Activated CD4-positive, alpha-beta T cell treated with anti-CD3 and anti-CD28 coated beads for 1 hour (primary cell): Measurements from ENCODE around the gene TPPP2.
"Not testable (repeated sequence)": the region's sequence is repeated elsewhere in the genome, so short reads cannot be mapped to it uniquely, and the experiment has no call there.

ENCODE experiments used
- DNase-seq: peaks from one replicate; pipeline ENCODE4 v3.0.0-alpha.2; 2020

TPPP2 gene

DNA sequence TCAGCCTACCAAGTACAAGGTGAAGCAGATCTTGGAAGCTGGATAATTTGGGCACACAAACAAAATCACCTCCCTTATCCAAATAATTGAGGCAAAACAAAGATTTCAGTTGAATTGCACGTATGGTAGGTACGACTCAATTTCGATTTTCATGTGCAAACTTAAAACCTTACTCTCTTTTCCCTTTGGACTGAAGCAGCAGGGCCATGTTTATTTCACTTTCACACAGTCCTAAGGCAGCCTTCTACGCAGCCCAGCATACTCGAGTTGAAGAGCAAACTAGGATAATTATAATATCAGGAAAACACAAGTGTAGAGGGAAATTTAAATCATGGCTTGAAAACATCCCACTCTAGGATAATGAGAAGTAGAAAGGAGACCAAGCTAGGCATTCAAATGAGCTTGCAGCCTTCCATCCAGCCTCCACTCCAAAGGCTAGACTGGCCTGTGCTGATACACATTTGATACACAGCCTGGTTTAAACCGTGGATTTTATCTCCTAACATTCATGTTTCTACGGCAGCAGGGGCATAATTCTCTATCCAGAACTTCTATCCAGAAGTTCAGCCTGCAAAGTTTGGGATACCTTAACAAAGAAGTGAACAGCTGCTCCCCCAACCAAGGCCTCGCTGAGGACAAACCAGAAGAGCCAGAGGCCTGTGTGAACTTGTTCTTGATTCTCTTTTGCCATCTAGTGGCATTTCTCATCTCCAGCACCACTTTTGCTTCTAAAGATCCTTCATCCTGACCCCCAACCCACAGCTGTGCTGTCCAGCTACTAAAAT, 9.8 kb downstream of the TPPP2 start:
- DNase-seq = no peak

GRCh38 chr14:21040370-21040925, 10.4 kb downstream of the TPPP2 start:
- no peak for DNase-seq

DNA sequence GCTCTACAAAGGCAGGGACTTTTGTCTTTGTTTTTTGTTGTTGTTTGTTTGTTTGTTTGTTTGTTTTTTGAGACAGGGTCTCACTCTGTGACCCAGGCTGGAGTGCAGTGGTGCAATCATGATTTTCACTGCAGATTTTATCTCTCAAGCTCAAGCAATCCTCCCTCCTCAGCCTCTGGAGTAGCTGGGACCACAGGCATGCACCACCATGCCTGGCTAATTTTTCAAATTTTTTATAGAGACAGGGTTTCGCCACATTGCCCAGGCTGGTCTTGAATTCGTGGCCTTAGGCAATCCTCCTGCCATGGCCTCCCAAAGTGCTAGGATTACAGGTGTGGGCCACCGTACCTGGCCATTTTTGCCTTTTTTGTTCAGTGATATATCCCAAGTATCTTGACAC, 10.9 kb downstream of the TPPP2 start:
- DNase-seq = not testable (repeated sequence)

DNA sequence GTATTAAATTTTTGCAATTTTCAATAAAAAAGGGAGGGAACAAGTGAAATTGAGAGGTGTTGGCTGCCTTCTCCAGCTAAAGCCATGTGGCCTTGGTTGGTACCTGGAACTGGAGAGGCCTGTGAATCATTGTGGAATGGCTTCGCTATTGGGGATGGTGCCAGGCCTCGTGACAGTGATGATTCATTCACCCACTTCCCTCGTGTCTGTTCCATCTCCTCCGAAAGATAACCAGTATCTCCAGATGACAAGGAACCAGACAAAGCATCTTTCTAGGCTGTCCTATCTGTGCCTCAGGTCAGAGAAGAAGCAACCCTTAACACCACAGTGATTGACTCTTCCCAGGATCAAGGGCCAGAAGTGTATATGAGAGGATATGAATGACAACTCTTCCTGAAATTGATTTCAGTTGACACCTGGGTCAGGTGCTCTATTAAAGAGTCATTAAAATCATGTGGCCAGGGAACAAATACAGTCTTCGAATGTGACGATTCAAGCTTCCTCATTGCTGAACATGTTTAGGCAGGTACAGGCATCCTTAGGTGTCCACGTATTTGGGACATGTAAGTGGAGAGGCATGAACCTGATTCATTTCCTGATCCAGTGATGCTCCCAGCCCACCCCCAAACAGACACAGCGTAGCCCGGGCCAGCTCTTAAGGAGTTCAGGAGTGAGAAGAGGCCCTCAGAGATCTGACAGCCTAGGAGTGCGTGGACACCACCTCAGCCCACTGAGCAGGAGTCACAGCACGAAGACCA, 11.8 kb downstream of the TPPP2 start, which contains the start of gene RNASE7:
Gene RNASE7, plus strand, starts transcription at position 687 of the 758 bp plus-strand sequence. CDS start 631 bp downstream, outside the sequence.
- DNase-seq = no peak

DNA sequence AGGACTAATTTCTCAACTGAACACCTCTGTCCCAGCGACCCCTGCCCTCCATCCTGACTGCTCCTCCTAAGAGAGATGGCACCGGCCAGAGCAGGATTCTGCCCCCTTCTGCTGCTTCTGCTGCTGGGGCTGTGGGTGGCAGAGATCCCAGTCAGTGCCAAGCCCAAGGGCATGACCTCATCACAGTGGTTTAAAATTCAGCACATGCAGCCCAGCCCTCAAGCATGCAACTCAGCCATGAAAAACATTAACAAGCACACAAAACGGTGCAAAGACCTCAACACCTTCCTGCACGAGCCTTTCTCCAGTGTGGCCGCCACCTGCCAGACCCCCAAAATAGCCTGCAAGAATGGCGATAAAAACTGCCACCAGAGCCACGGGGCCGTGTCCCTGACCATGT, 12.9 kb downstream of the TPPP2 start:
- DNase-seq = no peak

DNA sequence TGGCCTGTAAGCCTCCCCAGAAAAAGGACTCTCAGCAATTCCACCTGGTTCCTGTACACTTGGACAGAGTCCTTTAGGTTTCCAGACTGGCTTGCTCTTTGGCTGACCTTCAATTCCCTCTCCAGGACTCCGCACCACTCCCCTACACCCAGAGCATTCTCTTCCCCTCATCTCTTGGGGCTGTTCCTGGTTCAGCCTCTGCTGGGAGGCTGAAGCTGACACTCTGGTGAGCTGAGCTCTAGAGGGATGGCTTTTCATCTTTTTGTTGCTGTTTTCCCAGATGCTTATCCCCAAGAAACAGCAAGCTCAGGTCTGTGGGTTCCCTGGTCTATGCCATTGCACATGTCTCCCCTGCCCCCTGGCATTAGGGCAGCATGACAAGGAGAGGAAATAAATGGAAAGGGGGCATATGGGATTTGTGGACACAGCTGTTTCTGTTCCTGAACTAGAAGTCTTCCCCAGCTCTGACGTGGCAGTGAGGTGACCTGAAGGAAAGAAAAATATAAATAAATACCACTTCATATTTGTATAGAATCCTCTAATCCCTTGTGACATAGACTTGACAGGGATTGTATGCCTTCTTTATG, 13.5 kb downstream of the TPPP2 start:
- no peak for DNase-seq

- no peak for DNase-seq
These were observed 14.1 kb downstream of the TPPP2 start for GRCh38 chr14:21043974-21044618.

DNA sequence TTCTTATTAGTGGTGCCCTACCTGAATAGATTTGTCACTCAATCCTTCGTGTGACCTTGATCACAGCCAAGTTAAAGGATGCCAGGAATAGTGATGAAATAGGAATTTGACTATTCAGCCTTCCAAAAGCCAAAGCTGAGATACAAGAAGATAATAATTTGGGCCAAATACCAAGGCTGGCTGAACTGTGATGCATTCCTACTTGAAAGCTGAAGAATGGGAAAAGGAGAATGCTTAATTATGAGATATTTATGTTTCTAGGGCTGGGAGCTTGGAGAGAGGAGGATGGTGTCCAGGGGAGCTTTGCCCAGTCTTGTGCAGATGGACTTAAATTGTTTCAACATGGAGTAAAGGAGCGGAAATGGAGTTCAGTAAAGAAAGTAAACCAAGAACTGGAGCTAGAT, 17.4 kb downstream of the TPPP2 start:
- no peak for DNase-seq

DNA sequence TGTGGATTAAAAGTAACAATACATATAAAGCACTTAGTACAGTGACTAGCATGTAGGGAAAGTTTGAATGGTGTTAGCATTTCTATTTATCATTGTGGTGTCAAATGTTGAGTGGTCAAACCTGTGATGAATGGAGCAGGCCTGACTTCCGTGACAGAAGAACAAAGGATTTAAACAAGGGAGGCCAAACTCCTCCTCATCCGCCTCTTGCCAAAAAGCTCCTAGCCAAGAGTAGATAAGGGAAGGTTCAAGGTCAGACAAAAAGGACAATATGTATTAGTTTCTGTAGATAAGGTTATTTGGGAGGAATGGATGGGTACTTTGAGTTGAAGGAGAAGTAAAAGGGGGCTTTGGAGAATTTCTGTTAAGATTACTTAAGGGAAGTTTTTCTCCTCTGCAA, 18.6 kb downstream of the TPPP2 start:
- no peak for DNase-seq

DNA sequence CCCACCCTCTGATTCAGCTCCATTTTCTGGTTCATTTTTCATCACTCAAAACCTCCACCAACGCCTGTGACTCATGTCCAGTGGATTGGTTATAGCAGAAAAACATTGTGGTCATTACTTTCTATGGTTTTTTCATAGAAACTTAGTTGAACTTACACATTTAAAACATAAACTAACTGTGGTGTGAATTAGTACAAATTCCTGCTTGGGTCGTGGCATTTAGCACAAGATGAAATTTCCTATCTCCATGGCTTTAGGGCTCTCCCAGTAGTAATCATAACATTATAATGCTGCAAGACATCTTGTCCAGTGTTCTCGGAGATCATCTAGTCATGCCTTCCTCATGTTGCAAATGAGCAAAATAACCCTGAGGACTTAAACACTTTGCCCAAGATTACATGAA, 19.3 kb downstream of the TPPP2 start:
- DNase-seq = no peak

DNA sequence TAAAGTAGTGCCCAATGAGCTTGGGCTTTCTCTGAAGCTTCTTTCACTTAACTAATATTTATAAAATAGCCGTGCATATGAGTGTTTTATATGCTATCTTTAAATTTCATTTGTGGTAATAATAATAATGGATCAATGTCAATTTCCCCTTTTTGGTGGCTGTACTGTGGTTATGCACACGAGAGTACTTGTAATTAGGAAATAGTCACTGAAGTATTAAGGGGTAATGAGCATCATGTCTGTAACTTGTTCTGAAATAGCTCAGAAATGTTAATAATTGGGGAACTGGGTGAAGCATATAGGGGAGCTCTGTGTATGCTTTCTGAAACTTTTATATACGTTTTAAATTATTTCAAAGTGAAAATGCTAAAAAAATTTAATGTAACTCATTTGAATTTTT, 20.6 kb downstream of the TPPP2 start:
- DNase-seq = no peak

GRCh38 chr14:21053184-21054122, 23.4 kb downstream of the TPPP2 start:
- no peak for DNase-seq

DNA sequence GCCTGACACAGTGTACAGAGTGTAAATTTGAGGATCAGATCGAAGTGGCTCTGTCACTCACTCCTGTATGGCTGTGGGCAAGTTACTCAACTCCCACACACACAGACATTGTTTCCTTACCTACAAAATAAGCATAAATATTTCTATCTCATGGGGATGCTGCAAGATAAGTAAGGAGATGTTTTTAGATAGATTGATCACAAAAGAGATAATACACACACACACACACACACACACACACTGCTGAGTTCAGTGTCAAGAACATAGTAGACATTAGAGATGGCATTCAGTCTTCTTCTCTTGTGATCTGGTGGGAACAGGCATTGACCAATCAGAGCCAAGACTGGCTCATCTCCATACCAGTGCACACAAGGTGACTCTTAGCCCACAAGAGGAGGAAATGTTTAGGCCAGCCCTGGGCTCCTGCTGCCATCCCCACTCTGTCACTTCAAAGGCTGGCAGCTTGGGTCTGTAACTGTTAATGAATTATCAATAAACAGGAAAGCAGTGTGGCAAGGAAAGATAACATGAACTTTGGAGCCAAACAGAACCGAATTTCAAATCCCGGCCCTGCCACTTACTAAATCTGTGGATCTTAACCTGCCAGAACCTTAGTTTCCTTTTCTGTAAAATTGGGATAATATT, 24.2 kb downstream of the TPPP2 start:
- no peak for DNase-seq

DNA sequence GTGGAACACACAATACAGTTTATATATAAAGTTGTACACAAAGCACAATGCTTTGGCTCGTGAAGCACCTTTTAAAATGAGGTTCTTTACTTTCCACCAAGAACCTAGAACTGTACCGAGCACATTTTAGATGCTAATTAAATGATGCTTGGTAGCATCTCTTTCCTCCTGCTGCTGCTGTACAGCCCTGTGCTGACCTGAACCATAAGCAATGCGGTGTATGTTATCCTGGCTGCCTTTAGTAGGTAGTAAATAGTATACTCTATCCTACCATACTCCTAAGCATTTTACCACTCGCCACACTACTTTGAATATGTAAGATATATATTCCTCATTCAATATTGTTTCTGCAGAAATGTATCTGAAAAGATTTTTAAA, 24.7 kb downstream of the TPPP2 start:
- DNase-seq = no peak

GRCh38 chr14:21055432-21056117, 25.6 kb downstream of the TPPP2 start:
- DNase-seq = no peak

- DNase-seq = no peak
These were observed 26.6 kb downstream of the TPPP2 start for GRCh38 chr14:21056520-21057163.

GRCh38 chr14:21057803-21058675, 28.0 kb downstream of the TPPP2 start, which contains the start of gene RNASE8:
RNASE8 (plus strand) TSS chr14:21057822; CDS start chr14:21057893, 71 bp downstream.
- DNase-seq = no peak

DNA sequence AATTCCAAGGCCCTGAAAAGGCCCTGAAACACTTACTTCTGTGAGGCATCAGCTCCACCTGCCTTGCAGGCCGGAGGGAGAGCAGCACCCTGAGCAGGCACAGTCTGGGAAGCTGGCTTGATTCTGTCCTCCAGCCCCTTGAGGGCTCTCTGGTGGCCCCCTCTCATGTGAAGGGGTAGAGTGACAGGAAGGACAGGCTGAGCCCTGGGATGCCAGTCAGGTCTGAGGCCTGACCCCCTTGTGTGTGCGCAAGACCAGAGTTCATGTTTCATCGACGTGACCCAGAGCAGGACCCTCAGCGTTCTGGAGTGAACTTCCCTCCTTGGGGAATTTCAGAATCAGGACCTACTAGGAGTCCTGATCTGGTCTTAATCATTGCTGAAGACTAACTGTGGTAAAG, 28.9 kb downstream of the TPPP2 start:
- DNase-seq = no peak
